Measurements from ENCODE around the gene DCAF8. TPM values are rescaled to one million over a fixed set of nuclear protein-coding genes. Genes with fewer than 3 reads are reported as not detected.

The DCAF8 gene
- polyA plus RNA-seq, 3 donors, result 35.5 to 205 (median 44.6) TPM

- H3K36me3 Mint-ChIP-seq, result peaks cover 0 to 4% of the 10 kb centered on the region in 2 donors
- no peak overlapping the region for H3K9ac ChIP-seq (ENCODE audit: insufficient read depth, low read length, poor library complexity, severe bottlenecking)
- no peak for TF ChIP-seq CTCF (IDR thresholded peaks at IDR 0.05)
- no peaks in the 10 kb centered on the region for H4K20me1 ChIP-seq (ENCODE audit: insufficient read depth, low read length)
- H3K27me3 Mint-ChIP-seq (ENCODE audit: low read depth in 3 of 3), result peaks cover 4 to 7% (median 5%) of the 10 kb centered on the region in 3 donors
- no peaks in the 10 kb centered on the region for H3K79me2 ChIP-seq (ENCODE audit: insufficient read depth, low read length)
- intact Hi-C loops (cut with micrococcal nuclease), result no loop called here
- no peaks in the 10 kb centered on the region for H3K9me3 ChIP-seq (replicated peaks in 1 of 2; ENCODE audit: control insufficient read depth in 1 of 2, insufficient read depth in 1 of 2, low read length in 2 of 2)
- peaks cover 0 to 8% of the 10 kb centered on the region in 2 donors for H3K36me3 ChIP-seq (replicated peaks in 1 of 2; ENCODE audit: control insufficient read depth in 1 of 2, insufficient read depth in 2 of 2, low read length in 2 of 2)
- peak overlapping the region in 1 of 7 donors; percentile 61 for H3K27ac Mint-ChIP-seq
- peaks cover 0 to 3% (median 0%) of the 10 kb centered on the region in 7 donors for H3K9me3 Mint-ChIP-seq
- no peak overlapping the region for H3K4me3 ChIP-seq (replicated peaks in 1 of 3; ENCODE audit: low read depth in 2 of 3, low read length in 3 of 3)
- no peak overlapping the region for H3K4me2 ChIP-seq (replicated peaks; ENCODE audit: extremely low read depth, low read length, poor library complexity, severe bottlenecking)
- no CpG with 5 or more reads among the region's 1 CpG for WGBS (ENCODE audit: insufficient coverage)
- no peaks in the 10 kb centered on the region for H3K4me1 Mint-ChIP-seq
- no peaks in the 10 kb centered on the region for H3K4me1 ChIP-seq (ENCODE audit: control insufficient read depth in 1 of 2, insufficient read depth in 2 of 2, low read length in 2 of 2)
- DNase-seq, result no peak
- H3K4me3 Mint-ChIP-seq, result peak overlapping the region in 1 of 2 donors; percentile 10
- no peak overlapping the region for H3K27ac ChIP-seq (ENCODE audit: low read depth in 1 of 2, low read length in 2 of 2)
- H2AFZ ChIP-seq (ENCODE audit: insufficient read depth, low read depth, low read length, poor library complexity, severe bottlenecking), result no peak overlapping the region
- no peaks in the 10 kb centered on the region for H3K27me3 ChIP-seq (ENCODE audit: control insufficient read depth in 2 of 2, insufficient read depth in 2 of 2, low read length in 2 of 2)
These were observed 84.7 kb downstream of the DCAF8 start for GRCh38 chr1:160177667-160178066.

GRCh38 chr1:160177231-160177630, 85.1 kb downstream of the DCAF8 start:
- intact Hi-C loops (cut with micrococcal nuclease), result no loop called here
- no peaks in the 10 kb centered on the region for H3K4me1 ChIP-seq (ENCODE audit: control insufficient read depth in 1 of 2, insufficient read depth in 2 of 2, low read length in 2 of 2)
- no peak for TF ChIP-seq CTCF (IDR thresholded peaks at IDR 0.05)
- WGBS (ENCODE audit: insufficient coverage), result 93% methylated on average over 2 of the region's 2 CpGs
- Mint-ChIP-seq H3K27me3 (ENCODE audit: low read depth in 3 of 3) (peaks cover 4 to 7% (median 5%) of the 10 kb centered on the region in 3 donors), H3K4me3 (no peak overlapping the region), H3K4me1 (no peaks in the 10 kb centered on the region), H3K9me3 (peaks cover 0 to 3% (median 0%) of the 10 kb centered on the region in 7 donors), H3K36me3 (peaks cover 0 to 4% of the 10 kb centered on the region in 2 donors), H3K27ac (no peak overlapping the region)
- no peak for DNase-seq
- H3K9ac ChIP-seq (ENCODE audit: insufficient read depth, low read length, poor library complexity, severe bottlenecking), result no peak overlapping the region
- H3K36me3 ChIP-seq (replicated peaks in 1 of 2; ENCODE audit: control insufficient read depth in 1 of 2, insufficient read depth in 2 of 2, low read length in 2 of 2), result peaks cover 0 to 8% of the 10 kb centered on the region in 2 donors
- no peak overlapping the region for H2AFZ ChIP-seq (ENCODE audit: insufficient read depth, low read depth, low read length, poor library complexity, severe bottlenecking)
- no peak overlapping the region for H3K27ac ChIP-seq (ENCODE audit: low read depth in 1 of 2, low read length in 2 of 2)
- H3K27me3 ChIP-seq (ENCODE audit: control insufficient read depth in 2 of 2, insufficient read depth in 2 of 2, low read length in 2 of 2), result no peaks in the 10 kb centered on the region
- H3K4me3 ChIP-seq (replicated peaks in 1 of 3; ENCODE audit: low read depth in 2 of 3, low read length in 3 of 3), result no peak overlapping the region
- H3K79me2 ChIP-seq (ENCODE audit: insufficient read depth, low read length), result no peaks in the 10 kb centered on the region
- no peak overlapping the region for H3K4me2 ChIP-seq (replicated peaks; ENCODE audit: extremely low read depth, low read length, poor library complexity, severe bottlenecking)
- no peaks in the 10 kb centered on the region for H4K20me1 ChIP-seq (ENCODE audit: insufficient read depth, low read length)
- H3K9me3 ChIP-seq (replicated peaks in 1 of 2; ENCODE audit: control insufficient read depth in 1 of 2, insufficient read depth in 1 of 2, low read length in 2 of 2), result no peaks in the 10 kb centered on the region
